AG04450 (cell line): ENCODE data around the gene ALDH2. TPM values are rescaled to one million over a fixed set of nuclear protein-coding genes. Genes with fewer than 3 reads are reported as not detected.

Experiments used
- CTCF ChIA-PET: fragments of 300-600, 350-600 bp; formaldehyde crosslinking; extraction: SDS; loops from one replicate; lab custom pipeline; 2022; ENCODE audit warnings: antibody characterized with exemption, inconsistent platforms; lab: Charles Lee
- POLR2A ChIA-PET: fragments of 350-600 bp; formaldehyde crosslinking; extraction: SDS; loops from one replicate; lab custom pipeline; 2021; ENCODE audit warnings: antibody characterized with exemption, inconsistent platforms; lab: Yijun Ruan, JAX
- DNase-seq: peaks from one replicate; pipeline ENCODE4 v3.0.0-alpha.2; 2011; ENCODE audit warnings: low read depth, low spot score
- H3K27ac ChIP-seq: one replicate; pipeline ENCODE4 v1.5.1; 2012; ENCODE audit warnings: low read depth, low read length, control low read depth
- H3K27me3 ChIP-seq: one replicate; pipeline ENCODE4 v1.6.0; 2012; ENCODE audit warnings: low read length; ENCODE audit not compliant: control insufficient read depth, insufficient read depth
- H3K4me3 ChIP-seq: 2 replicates; pipeline ENCODE4 v1.5.1; 2011; ENCODE audit warnings: mild to moderate bottlenecking, low read depth, low read length, control low read depth
- H3K9me3 ChIP-seq: 2 replicates; pipeline ENCODE4 v1.5.1; 2012; ENCODE audit warnings: low read length; ENCODE audit not compliant: control insufficient read depth, insufficient read depth
- CTCF ChIP-seq: IDR thresholded peaks from 2 replicates; pipeline ENCODE4 v1.5.1; 2011; ENCODE audit warnings: low read depth, low read length, control low read depth, inconsistent platforms
- polyA plus RNA-seq: library from polyadenylated mRNA; depleted of rRNA; stranded (reverse); fragments of >200 nt; gene quantifications from 2 replicates; pipeline ENCODE4 v1.2.3, GENCODE V29; 2011

ALDH2 gene
- polyA plus RNA-seq, 1 experiment, result 84.1 TPM

GRCh38 chr12:111784953-111785352 lies 18.2 kb downstream of the ALDH2 start:
- H3K4me3 ChIP-seq, result no peak overlapping the region
- H3K27ac ChIP-seq, result no peak overlapping the region
- peaks cover 5% of the 10 kb centered on the region for H3K9me3 ChIP-seq
- ChIA-PET POLR2A (interaction anchor here (0.8 kb wide), 1 partner anchor 18 kb away, joined by 3 read pairs; the partner anchor contains the start of gene ALDH2), CTCF (interaction anchor here (1.1 to 1.4 kb wide), 2 partner anchors 28 to 31 kb away, joined by 4 to 5 read pairs; no protein-coding TSS in a partner anchor)
- DNase-seq, result no peak
- TF ChIP-seq CTCF, result no peak
- no peaks in the 10 kb centered on the region for H3K27me3 ChIP-seq

- Histone ChIP-seq H3K27ac (no peak overlapping the region), H3K27me3 (no peaks in the 10 kb centered on the region), H3K4me3 (no peak overlapping the region), H3K9me3 (peaks cover 5% of the 10 kb centered on the region)
- ChIA-PET POLR2A (interaction anchor here (0.8 kb wide), 1 partner anchor 19 kb away, joined by 3 read pairs; the partner anchor contains the start of gene ALDH2), CTCF (interaction anchor here (1.1 to 1.4 kb wide), 2 partner anchors 27 to 32 kb away, joined by 4 to 5 read pairs; no protein-coding TSS in a partner anchor)
- no peak for DNase-seq
- TF ChIP-seq CTCF, result no peak
Measured at GRCh38 chr12:111785651-111786050, 18.9 kb downstream of the ALDH2 start.

GRCh38 chr12:111788178-111788654 lies 21.5 kb downstream of the ALDH2 start:
- Histone ChIP-seq H3K4me3 (no peak overlapping the region), H3K9me3 (no peaks in the 10 kb centered on the region), H3K27me3 (no peaks in the 10 kb centered on the region), H3K27ac (peak overlapping the region; percentile 47)
- peak; percentile 53 for TF ChIP-seq CTCF
- POLR2A ChIA-PET, result interaction anchor here (0.6 to 1.2 kb wide), 5 partner anchors 13 to 102 kb away, joined by 3 to 8 read pairs (median 4); partner anchors contain the start of genes ACAD10, ALDH2 and BRAP
- CTCF ChIA-PET, result interaction anchor here (0.6 to 2.5 kb wide), 5 partner anchors 11 to 34 kb away, joined by 3 to 21 read pairs (median 4); no protein-coding TSS in a partner anchor
- no peak for DNase-seq

- Histone ChIP-seq H3K4me3 (no peak overlapping the region), H3K27ac (no peak overlapping the region), H3K9me3 (no peaks in the 10 kb centered on the region), H3K27me3 (no peaks in the 10 kb centered on the region)
- ChIA-PET POLR2A (no interaction called here), CTCF (interaction anchor here (0.8 kb wide), 1 partner anchor 231 kb away, joined by 3 read pairs; no protein-coding TSS in a partner anchor)
- DNase-seq, result no peak
- no peak for TF ChIP-seq CTCF
Measured at GRCh38 chr12:111789779-111790178, 23.0 kb downstream of the ALDH2 start.

GRCh38 chr12:111791507-111791906 lies 24.8 kb downstream of the ALDH2 start:
- POLR2A ChIA-PET, result no interaction called here
- DNase-seq, result no peak

More at GRCh38 chr12:111791507-111791906, 24.8 kb downstream of the ALDH2 start:
- CTCF ChIA-PET, result interaction anchor here (0.5 to 1.5 kb wide), 2 partner anchors 21 to 23 kb away, joined by 3 to 7 read pairs; no protein-coding TSS in a partner anchor
- Histone ChIP-seq H3K27me3 (no peaks in the 10 kb centered on the region), H3K4me3 (no peak overlapping the region), H3K27ac (peak overlapping the region; percentile 21), H3K9me3 (no peaks in the 10 kb centered on the region)
- no peak for TF ChIP-seq CTCF
